Activated CD4-positive, alpha-beta T cell treated with anti-CD3 and anti-CD28 coated beads, Interleukin-2, amount 10 ng/mL, durations not matched to agents 7 days and 5 days (primary cell): ENCODE data around the gene SHISAL1. TPM values are rescaled to one million over a fixed set of nuclear protein-coding genes. Genes with fewer than 3 reads are reported as not detected.

Experiments
- CTCF ChIA-PET: fragments of 350-600 bp; sonication (Branson Sonifier 250); formaldehyde crosslinking; loops from one replicate; lab custom pipeline; 2021; ENCODE audit warnings: antibody characterized with exemption; lab: Charles Lee
- POLR2A ChIA-PET: fragments of 350-600 bp; sonication (Branson Sonifier 250); formaldehyde crosslinking; loops from one replicate; lab custom pipeline; 2021; ENCODE audit warnings: antibody characterized with exemption; lab: Charles Lee
- DNase-seq: peaks from one replicate; pipeline ENCODE4 v3.0.0-alpha.2; 2020
- H3K27ac Mint-ChIP-seq: one replicate; pipeline ENCODE4 v1.8.0; 2021; ENCODE audit warnings: mild to moderate bottlenecking, moderate library complexity, mixed read lengths
- H3K27me3 Mint-ChIP-seq: one replicate; pipeline ENCODE4 v1.8.0; 2021; ENCODE audit warnings: mixed read lengths
- H3K36me3 Mint-ChIP-seq: one replicate; pipeline ENCODE4 v1.8.0; 2021; ENCODE audit warnings: low read depth, mixed read lengths
- H3K4me1 Mint-ChIP-seq: one replicate; pipeline ENCODE4 v1.8.0; 2021; ENCODE audit warnings: mixed read lengths
- H3K4me3 Mint-ChIP-seq: one replicate; pipeline ENCODE4 v1.8.0; 2021; ENCODE audit warnings: mild to moderate bottlenecking, moderate library complexity, mixed read lengths
- H3K9me3 Mint-ChIP-seq: one replicate; pipeline ENCODE4 v1.8.0; 2021; ENCODE audit warnings: mixed read lengths
- total RNA-seq, 2 experiments: library from RNA; stranded (reverse); gene quantifications; one replicate each; pipeline ENCODE4 v1.2.3, GENCODE V29; 2021

Gene SHISAL1
- total RNA-seq, 2 experiments from 2014 or later: not detected

DNA sequence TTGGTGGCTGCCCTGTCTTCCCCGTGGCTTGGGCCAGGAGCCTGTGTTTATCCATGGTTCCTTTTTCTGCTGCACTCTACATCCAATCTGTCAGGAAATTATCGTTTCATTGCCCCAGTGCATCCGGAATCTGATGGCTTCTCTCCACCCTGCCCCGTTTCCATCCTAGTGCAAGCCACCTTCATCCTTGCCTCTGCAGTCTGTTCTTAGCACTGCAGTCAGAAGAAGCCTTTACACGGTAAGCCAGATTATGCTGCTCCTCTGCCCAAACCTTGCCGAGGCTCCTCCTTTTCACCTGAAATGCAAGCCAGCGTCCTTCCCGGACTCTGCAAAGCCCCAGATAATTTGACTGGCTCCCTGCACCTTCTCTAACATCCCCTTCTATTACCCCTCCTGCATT lies 86.9 kb downstream of the SHISAL1 start:
- Mint-ChIP-seq H3K4me3 (no peak overlapping the region), H3K27me3 (peaks cover 18% of the 10 kb centered on the region), H3K36me3 (no peaks in the 10 kb centered on the region), H3K27ac (no peak overlapping the region), H3K4me1 (no peaks in the 10 kb centered on the region), H3K9me3 (peaks cover 6% of the 10 kb centered on the region)
- ChIA-PET POLR2A (no interaction called here), CTCF (no interaction called here)
- DNase-seq: no peak

DNA sequence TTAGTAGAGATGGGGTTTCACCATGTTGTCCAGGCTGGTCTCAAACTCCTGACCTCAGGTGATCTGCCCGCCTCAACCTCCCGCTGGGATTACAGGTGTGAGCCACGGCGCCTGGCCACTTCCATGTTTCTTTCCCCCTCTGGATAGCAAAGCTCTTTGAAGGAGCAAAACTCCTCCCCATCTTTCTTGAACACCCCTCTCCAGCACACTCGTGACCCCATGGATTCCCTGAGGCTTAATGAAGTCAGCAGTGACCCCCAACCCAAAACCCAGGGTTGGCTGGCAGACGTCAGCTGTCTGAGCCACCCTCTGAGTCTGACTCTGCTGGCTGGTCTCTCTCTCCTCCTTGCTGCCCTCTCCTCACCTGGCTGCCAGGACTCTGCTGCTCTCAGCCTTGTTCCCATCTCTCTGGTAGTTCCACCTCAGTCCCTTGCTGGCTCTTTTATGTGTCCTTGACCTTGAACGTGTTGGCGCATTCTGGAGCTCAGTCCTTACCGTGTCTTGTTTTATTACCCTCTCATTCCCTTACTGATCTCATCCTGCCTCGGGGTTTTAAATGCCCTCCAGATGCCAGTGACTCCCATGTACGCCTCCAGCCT lies 87.6 kb downstream of the SHISAL1 start:
- POLR2A ChIA-PET: no interaction called here

DNA sequence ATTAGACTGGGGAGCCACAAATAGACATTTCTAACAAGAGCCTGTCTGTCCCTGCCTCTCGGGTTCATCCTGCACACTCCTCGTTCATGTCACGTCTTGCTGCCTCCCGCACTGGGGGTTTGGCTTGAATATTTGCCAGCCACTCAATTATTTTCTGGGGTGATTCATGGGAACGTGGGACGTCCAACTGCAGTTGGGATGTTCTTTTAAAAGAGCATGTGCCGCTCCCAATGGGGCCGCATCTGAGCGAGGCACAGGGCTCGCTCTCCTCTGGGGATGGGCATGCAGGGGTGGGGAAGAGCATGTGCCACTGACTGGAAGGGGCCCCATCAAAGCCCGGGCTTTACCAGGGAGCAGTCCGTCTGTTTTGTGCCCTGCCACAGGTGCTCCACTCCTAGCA lies 88.6 kb downstream of the SHISAL1 start:
- CTCF ChIA-PET: no interaction called here
- DNase-seq: no peak
- Mint-ChIP-seq H3K4me1 (no peaks in the 10 kb centered on the region), H3K36me3 (no peaks in the 10 kb centered on the region), H3K4me3 (no peak overlapping the region), H3K27me3 (peaks cover 15% of the 10 kb centered on the region), H3K27ac (no peak overlapping the region), H3K9me3 (peaks cover 4% of the 10 kb centered on the region)
- POLR2A ChIA-PET: interaction anchor here (0.7 kb wide), 1 partner anchor 154 kb away, joined by 4 read pairs; no protein-coding TSS in a partner anchor

More for the DNA sequence above, 87.6 kb downstream of the SHISAL1 start:
- Mint-ChIP-seq H3K27ac (no peak overlapping the region), H3K4me3 (no peak overlapping the region), H3K9me3 (peaks cover 6% of the 10 kb centered on the region), H3K4me1 (no peaks in the 10 kb centered on the region), H3K36me3 (no peaks in the 10 kb centered on the region), H3K27me3 (peaks cover 18% of the 10 kb centered on the region)
- CTCF ChIA-PET: no interaction called here
- no peak for DNase-seq

DNA sequence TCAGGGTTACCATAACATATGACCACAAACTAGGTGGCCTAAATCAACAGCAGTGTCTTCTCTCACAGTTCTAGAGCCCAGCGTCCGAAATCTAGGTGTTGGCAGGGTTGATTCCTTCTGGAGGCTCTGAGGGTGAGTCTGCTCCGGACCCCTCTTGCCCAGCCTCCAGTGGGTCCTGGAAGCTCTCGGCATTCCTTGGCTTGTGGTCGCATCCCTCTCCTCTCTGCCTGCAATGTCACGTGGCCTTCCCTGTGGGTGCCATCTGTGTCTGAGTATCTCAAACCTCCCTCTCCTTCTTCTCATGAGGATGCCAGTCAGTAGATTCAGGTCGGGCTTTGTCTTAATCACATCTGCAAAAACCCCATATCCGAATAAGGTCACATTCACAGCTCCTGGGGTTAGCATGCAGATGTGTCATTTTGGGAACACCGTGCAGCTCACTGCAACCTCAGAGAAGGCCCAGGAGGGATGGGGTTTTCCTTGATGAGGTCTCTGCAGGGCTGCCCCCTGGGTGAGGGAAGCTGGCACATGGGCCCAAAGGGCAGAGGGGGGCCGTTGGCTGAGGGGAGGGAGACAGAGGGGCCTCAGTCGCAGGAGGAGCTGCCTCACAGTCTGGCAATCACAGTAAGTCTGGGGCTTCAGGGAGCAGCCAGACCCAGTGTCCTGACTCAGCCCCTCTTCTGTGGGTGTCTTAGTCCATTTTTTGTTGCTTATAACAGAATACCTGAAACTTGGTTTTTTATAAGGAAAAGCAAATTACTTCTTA lies 90.9 kb downstream of the SHISAL1 start:
- POLR2A ChIA-PET: no interaction called here
- H3K4me3 Mint-ChIP-seq: no peak overlapping the region
- H3K9me3 Mint-ChIP-seq: peaks cover under 1% of the 10 kb centered on the region
- H3K27me3 Mint-ChIP-seq: peaks cover 14% of the 10 kb centered on the region
- H3K36me3 Mint-ChIP-seq: no peaks in the 10 kb centered on the region
- no peak for DNase-seq
- no peak overlapping the region for H3K27ac Mint-ChIP-seq
- CTCF ChIA-PET: no interaction called here
- no peaks in the 10 kb centered on the region for H3K4me1 Mint-ChIP-seq

DNA sequence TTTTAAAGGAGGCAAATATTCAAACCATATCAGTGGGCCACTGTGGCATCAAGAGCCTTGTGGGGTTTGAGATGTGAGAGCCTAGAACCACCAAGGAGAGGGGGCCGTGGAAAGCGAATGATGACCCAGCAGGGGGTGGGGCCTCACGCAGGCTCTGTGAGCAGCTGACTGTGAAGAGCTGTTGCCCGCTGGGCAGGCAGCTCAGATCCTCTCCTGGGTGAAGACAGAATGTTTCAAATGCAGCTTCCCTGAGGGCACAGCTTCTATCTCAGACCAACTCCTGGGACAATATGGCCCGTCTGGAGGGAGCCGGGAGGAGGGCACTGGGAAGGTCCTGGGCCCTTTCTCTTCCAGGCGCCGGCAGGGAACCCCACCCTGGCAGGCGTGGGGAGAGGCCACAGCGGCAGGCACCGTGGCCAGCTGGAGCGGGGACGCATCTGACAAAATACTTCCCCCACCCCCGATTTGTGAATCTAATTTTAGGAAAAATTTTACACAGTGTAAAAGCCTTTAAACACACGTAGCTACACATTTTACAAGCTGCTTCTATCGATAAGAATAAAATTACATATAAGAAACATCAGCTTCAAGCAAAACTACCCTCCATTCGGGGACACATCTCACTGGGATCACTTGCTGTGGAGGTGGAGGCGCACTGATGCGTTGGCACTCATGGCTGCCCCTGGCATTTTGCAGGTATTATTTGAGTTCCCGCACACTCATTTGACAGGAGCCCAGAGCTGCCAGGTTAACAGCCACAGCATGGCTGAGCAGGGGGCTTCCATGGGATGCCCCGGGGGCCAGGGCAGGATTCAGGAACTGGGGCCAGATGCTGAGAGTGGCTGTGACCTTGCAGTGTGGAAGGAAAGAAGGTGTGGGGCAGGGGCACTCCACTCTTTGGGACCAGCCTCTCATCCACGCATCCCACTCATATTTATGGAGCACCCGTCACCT lies 91.7 kb downstream of the SHISAL1 start:
- no peaks in the 10 kb centered on the region for H3K4me1 Mint-ChIP-seq
- no peaks in the 10 kb centered on the region for H3K9me3 Mint-ChIP-seq
- ChIA-PET CTCF (no interaction called here), POLR2A (interaction anchor here (0.6 kb wide), 1 partner anchor 44 kb away, joined by 3 read pairs; no protein-coding TSS in a partner anchor)
- H3K36me3 Mint-ChIP-seq: no peaks in the 10 kb centered on the region
- no peak overlapping the region for H3K27ac Mint-ChIP-seq
- DNase-seq: no peak
- no peak overlapping the region for H3K4me3 Mint-ChIP-seq
- peaks cover 8% of the 10 kb centered on the region for H3K27me3 Mint-ChIP-seq

DNA sequence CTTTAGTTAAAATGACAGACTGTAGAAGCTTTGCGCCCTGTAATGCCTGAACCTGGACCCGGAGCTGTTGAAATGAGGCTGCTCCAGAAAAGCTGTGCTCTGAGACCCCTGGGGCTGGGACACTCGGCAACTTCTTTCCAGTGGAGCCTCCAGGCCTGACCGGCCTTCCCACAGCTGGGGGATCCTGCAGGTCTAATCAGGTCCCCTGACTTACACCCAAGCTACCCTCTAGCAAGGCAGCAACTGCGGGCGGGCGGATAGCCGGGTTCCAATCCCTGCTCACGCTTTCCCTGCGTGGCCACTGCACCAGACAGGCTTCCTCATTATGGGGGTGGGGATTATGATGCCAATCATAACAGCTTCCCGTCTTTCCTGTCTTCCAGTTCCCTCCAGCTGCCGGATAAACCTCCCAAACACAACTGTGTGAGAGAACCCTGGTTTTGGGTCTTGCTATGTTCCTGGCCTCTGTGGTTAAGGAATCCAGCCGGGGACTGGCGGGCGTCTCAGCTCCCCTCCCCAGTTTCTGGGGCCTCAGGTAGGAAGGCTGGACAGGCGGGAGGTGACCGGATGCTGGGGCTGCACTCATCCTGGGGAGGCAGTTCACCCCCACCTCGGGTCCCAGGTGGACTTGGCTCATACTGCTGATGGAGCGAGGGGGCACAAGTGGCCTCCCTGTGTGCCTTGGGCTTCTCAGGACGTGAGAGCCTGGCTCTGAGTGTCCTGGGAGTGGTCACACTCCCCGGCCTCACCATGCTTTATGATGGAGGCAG lies 93.5 kb downstream of the SHISAL1 start:
- POLR2A ChIA-PET: no interaction called here
- no peak overlapping the region for H3K4me3 Mint-ChIP-seq
- no peaks in the 10 kb centered on the region for H3K36me3 Mint-ChIP-seq
- no peak overlapping the region for H3K27ac Mint-ChIP-seq
- no peaks in the 10 kb centered on the region for H3K9me3 Mint-ChIP-seq
- DNase-seq: no peak
- H3K27me3 Mint-ChIP-seq: no peaks in the 10 kb centered on the region
- CTCF ChIA-PET: no interaction called here
- no peaks in the 10 kb centered on the region for H3K4me1 Mint-ChIP-seq

DNA sequence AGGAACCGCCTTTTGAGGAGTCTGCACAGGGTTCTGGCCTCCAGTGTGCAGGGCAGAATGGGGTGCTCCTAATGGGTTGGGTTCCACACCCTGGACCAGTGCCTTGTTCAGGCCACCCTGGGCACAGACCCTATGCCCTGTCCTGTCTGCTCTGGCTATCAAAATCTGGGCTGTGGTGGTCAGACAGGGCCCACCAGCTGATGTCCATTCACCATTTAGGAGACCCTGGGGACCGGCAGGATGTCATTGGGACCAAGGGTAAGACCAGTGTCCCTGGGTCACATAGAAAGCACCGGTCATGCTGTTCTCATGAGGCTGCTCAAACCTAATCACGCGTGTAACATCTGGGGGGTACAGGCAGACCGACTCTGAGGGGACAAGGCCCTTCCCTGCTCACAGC lies 94.7 kb downstream of the SHISAL1 start:
- ChIA-PET CTCF (interaction anchor here (0.5 kb wide), 1 partner anchor 19 kb away, joined by 3 read pairs; no protein-coding TSS in a partner anchor), POLR2A (no interaction called here)
- no peak overlapping the region for H3K4me3 Mint-ChIP-seq
- H3K4me1 Mint-ChIP-seq: no peaks in the 10 kb centered on the region
- H3K27ac Mint-ChIP-seq: no peak overlapping the region
- no peaks in the 10 kb centered on the region for H3K36me3 Mint-ChIP-seq
- H3K9me3 Mint-ChIP-seq: no peaks in the 10 kb centered on the region
- H3K27me3 Mint-ChIP-seq: no peaks in the 10 kb centered on the region
- DNase-seq: no peak

DNA sequence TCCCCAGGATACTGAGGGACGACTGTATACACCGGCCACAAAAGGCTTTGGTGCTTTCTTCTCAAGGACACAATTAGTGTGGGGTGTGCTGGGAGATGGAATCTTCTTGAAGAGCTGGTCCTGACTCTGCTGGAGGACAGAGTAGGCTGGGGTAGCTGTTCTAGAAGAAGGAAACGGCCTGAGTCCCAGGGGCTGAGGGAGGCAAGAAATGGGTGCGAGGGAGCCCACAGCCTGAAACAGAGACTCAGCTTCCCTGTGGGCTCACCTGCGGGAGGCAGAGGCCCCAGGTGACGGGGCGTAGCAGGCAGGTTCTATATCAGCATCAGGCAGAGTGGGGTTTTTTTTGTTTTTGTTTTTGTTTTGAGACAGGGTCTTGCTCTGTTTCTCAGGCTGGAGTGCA lies 95.4 kb downstream of the SHISAL1 start:
- Mint-ChIP-seq H3K4me1 (no peaks in the 10 kb centered on the region), H3K9me3 (no peaks in the 10 kb centered on the region), H3K36me3 (no peaks in the 10 kb centered on the region), H3K27me3 (no peaks in the 10 kb centered on the region), H3K27ac (no peak overlapping the region), H3K4me3 (no peak overlapping the region)
- no peak for DNase-seq
- ChIA-PET CTCF (no interaction called here), POLR2A (no interaction called here)

DNA sequence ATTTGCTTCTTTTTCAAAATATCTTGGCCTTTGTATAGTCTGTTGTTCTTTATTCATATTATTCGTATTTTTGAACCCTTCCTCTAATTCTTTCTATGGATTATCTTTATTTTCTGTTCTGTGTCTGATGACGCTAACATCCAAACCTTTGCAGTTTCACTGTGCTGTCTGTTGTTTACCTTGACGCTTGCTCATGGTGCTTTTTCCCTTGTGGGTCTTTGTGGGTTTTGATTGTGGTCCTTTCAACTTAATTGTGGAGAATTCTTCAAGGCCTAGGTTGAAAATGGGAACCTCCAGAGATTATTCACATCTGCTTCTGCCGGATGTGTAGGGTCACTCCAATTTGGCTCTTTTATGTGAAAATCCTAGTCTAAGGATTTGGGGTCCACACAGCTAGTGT lies 97.5 kb downstream of the SHISAL1 start:
- POLR2A ChIA-PET: no interaction called here
- CTCF ChIA-PET: no interaction called here
- no peaks in the 10 kb centered on the region for H3K9me3 Mint-ChIP-seq
- no peaks in the 10 kb centered on the region for H3K36me3 Mint-ChIP-seq
- no peaks in the 10 kb centered on the region for H3K27me3 Mint-ChIP-seq
- no peak overlapping the region for H3K27ac Mint-ChIP-seq
- H3K4me1 Mint-ChIP-seq: peaks cover 2% of the 10 kb centered on the region
- DNase-seq: no peak
- no peak overlapping the region for H3K4me3 Mint-ChIP-seq

DNA sequence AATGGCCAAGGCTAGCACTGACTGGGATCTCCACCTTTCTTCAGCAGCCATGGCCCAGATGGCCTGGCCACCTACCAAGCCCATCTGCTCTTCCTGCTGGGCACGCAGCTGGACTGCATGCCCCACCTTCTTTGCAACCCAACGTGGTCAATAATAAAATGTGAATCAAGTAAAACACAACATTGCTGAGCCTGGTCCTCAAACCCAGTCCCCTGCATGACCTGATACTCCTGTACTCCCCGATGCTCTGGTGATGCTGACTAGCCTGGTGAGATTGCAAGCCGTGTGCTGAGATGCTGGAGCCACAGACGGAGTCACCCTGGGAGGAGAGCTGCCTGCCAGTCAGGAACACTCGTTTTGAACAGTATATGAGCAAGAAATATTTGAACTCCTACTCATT lies 98.0 kb downstream of the SHISAL1 start:
- CTCF ChIA-PET: no interaction called here
- POLR2A ChIA-PET: no interaction called here
- no peak overlapping the region for H3K4me3 Mint-ChIP-seq
- peaks cover 7% of the 10 kb centered on the region for H3K4me1 Mint-ChIP-seq
- no peak overlapping the region for H3K27ac Mint-ChIP-seq
- DNase-seq: no peak
- H3K36me3 Mint-ChIP-seq: peaks cover 3% of the 10 kb centered on the region
- peaks cover 2% of the 10 kb centered on the region for H3K9me3 Mint-ChIP-seq
- H3K27me3 Mint-ChIP-seq: no peaks in the 10 kb centered on the region

DNA sequence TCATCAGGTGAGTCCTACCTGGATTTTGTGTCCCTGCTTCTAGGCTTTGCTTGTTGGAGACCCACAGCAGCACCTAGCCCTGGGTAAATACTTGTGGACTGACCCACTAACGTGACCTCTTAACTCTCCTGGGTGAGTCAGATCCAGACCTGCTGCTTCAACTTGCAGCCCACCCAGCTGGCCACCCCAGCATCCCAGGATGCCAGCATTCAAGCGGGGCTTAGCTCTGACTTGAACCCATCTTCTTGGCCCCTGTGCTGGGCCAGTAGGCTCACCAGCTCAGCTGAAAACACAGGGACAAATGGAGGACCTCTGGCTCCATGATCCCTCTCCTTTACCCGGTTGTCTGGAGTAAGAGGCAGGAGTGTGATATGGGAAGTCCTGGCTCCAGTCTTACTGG lies 98.6 kb downstream of the SHISAL1 start:
- H3K4me1 Mint-ChIP-seq: peaks cover 11% of the 10 kb centered on the region

DNA sequence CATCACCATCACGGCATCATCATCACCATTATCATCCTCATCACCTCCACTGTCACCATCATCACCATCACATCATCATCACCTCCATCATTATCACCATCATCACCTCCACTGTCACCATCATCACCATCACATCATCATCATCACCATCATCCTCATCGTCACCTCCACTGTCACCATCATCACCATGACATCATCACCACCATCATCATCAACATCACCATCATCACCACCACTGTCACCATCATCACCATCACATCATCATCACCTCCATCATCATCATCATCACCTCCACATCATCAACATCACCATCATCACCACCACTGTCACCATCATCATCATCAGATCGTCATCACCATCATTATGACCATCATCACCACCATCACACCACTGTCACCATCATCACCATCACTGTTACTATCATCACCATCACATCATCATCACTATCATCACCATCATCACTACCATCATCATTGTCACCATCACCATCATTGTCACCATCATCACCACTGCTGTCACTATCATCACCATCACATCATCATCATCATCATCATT lies 99.2 kb downstream of the SHISAL1 start:
- Mint-ChIP-seq H3K4me3 (no peak overlapping the region), H3K9me3 (peaks cover 10% of the 10 kb centered on the region), H3K27me3 (peaks cover 2% of the 10 kb centered on the region), H3K4me1 (peaks cover 14% of the 10 kb centered on the region), H3K27ac (no peak overlapping the region), H3K36me3 (peaks cover 9% of the 10 kb centered on the region)
- CTCF ChIA-PET: interaction anchor here (0.8 kb wide), 1 partner anchor 32 kb away, joined by 3 read pairs; no protein-coding TSS in a partner anchor
- POLR2A ChIA-PET: no interaction called here
- DNase-seq: no peak

More for the DNA sequence above, 98.6 kb downstream of the SHISAL1 start:
- H3K27ac Mint-ChIP-seq: no peak overlapping the region
- H3K4me3 Mint-ChIP-seq: no peak overlapping the region
- ChIA-PET POLR2A (no interaction called here), CTCF (interaction anchor here (0.8 kb wide), 1 partner anchor 32 kb away, joined by 3 read pairs; no protein-coding TSS in a partner anchor)
- DNase-seq: no peak
- H3K36me3 Mint-ChIP-seq: peaks cover 7% of the 10 kb centered on the region
- H3K27me3 Mint-ChIP-seq: peaks cover 2% of the 10 kb centered on the region
- peaks cover 5% of the 10 kb centered on the region for H3K9me3 Mint-ChIP-seq
